Colonic mucosa (tissue), 4 donors: Measurements from ENCODE around the gene ARSH. TPM values are rescaled to one million over a fixed set of nuclear protein-coding genes. Genes with fewer than 3 reads are reported as not detected.
"Not testable (repeated sequence)": the region's sequence is repeated elsewhere in the genome, so short reads cannot be mapped to it uniquely, and the experiment has no call there.

Experiments
- DNase-seq: peaks from one replicate; pipeline ENCODE4 v3.0.0-alpha.2; 2020
- H3K27ac ChIP-seq: fragments of 200-600 bp; one replicate; pipeline ENCODE4 v1.8.0; 2021
- H3K27me3 ChIP-seq: fragments of 200-600 bp; one replicate; pipeline ENCODE4 v1.8.0; 2021
- H3K36me3 ChIP-seq: fragments of 200-600 bp; one replicate; pipeline ENCODE4 v1.8.0; 2021
- H3K4me1 ChIP-seq: fragments of 200-600 bp; one replicate; pipeline ENCODE4 v1.8.0; 2021; ENCODE audit warnings: mild to moderate bottlenecking
- H3K4me3 ChIP-seq: fragments of 200-600 bp; one replicate; pipeline ENCODE4 v1.8.0; 2021
- H3K9ac ChIP-seq, 2 donors: one replicate each; pipeline ENCODE4 v1.7.0; 2013; ENCODE audit warnings: control low read depth in 2 of 2, low read depth in 2 of 2, low read length in 2 of 2
- H3K9me3 ChIP-seq: fragments of 200-600 bp; one replicate; pipeline ENCODE4 v1.8.0; 2021
- intact Hi-C: fragments of 100-400 bp; cut with DNase I; formaldehyde crosslinking; loops from one replicate; pipeline ENCODE4 v1.14.1; 2022
- total RNA-seq, 2 donors: library from RNA; stranded (reverse); fragmentation: NEBNext Ultra II Directional in 1 of 2; extraction: Animal tissue kit (Norgen Biotek cat#: 25700) in 1 of 2; gene quantifications; one replicate each; pipeline ENCODE4 v1.2.1, GENCODE V29; 2021
- TF ChIP-seq, protein P1 (sequence below): fragments of 200-600 bp; IDR thresholded peaks from one replicate; pipeline ENCODE4 v1.8.0; 2022; ENCODE audit warnings: antibody characterized with exemption, mild to moderate bottlenecking
- donor health status: healthy.
- donor health status: DM: no; HTN: no; CAD: no.
- donor health status: DM: no; HTN: no; CAD: no.

The ARSH gene
- total RNA-seq, 2 donors from 2014 or later = not detected

- H3K4me3 ChIP-seq = no peak overlapping the region
- no peak for DNase-seq
- intact Hi-C loops = no loop called here
- H3K4me1 ChIP-seq = no peaks in the 10 kb centered on the region
- no peaks in the 10 kb centered on the region for H3K27me3 ChIP-seq
- H3K27ac ChIP-seq = no peak overlapping the region
- no peaks in the 10 kb centered on the region for H3K36me3 ChIP-seq
- no peak overlapping the region for H3K9ac ChIP-seq
- H3K9me3 ChIP-seq = no peaks in the 10 kb centered on the region
- TF ChIP-seq, protein P1, sequence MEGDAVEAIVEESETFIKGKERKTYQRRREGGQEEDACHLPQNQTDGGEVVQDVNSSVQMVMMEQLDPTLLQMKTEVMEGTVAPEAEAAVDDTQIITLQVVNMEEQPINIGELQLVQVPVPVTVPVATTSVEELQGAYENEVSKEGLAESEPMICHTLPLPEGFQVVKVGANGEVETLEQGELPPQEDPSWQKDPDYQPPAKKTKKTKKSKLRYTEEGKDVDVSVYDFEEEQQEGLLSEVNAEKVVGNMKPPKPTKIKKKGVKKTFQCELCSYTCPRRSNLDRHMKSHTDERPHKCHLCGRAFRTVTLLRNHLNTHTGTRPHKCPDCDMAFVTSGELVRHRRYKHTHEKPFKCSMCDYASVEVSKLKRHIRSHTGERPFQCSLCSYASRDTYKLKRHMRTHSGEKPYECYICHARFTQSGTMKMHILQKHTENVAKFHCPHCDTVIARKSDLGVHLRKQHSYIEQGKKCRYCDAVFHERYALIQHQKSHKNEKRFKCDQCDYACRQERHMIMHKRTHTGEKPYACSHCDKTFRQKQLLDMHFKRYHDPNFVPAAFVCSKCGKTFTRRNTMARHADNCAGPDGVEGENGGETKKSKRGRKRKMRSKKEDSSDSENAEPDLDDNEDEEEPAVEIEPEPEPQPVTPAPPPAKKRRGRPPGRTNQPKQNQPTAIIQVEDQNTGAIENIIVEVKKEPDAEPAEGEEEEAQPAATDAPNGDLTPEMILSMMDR = no peak
Measured at GRCh38 chrX:3044196-3044595, 37.9 kb downstream of the ARSH start.

- H3K27ac ChIP-seq = no peak overlapping the region
- H3K36me3 ChIP-seq = no peaks in the 10 kb centered on the region
- TF ChIP-seq, protein P1 = no peak
- H3K27me3 ChIP-seq = no peaks in the 10 kb centered on the region
- no peaks in the 10 kb centered on the region for H3K9me3 ChIP-seq
- H3K4me3 ChIP-seq = no peak overlapping the region
- intact Hi-C loops = no loop called here
- DNase-seq = no peak
- H3K4me1 ChIP-seq = no peaks in the 10 kb centered on the region
- no peak overlapping the region for H3K9ac ChIP-seq
Measured at GRCh38 chrX:3044671-3045070, 38.3 kb downstream of the ARSH start.

- Histone ChIP-seq H3K27ac (no peak overlapping the region), H3K4me3 (no peak overlapping the region), H3K9ac (no peak overlapping the region), H3K9me3 (no peaks in the 10 kb centered on the region), H3K36me3 (no peaks in the 10 kb centered on the region), H3K4me1 (no peaks in the 10 kb centered on the region), H3K27me3 (no peaks in the 10 kb centered on the region)
- DNase-seq = no peak
- intact Hi-C loops = no loop called here
- TF ChIP-seq, protein P1 = no peak
Measured at GRCh38 chrX:3046253-3047240, 40.2 kb downstream of the ARSH start.

GRCh38 chrX:3050523-3051175 lies 44.3 kb downstream of the ARSH start:
- intact Hi-C loops, H3K27me3 ChIP-seq, H3K27ac ChIP-seq, H3K9ac ChIP-seq, H3K4me1 ChIP-seq, H3K9me3 ChIP-seq, H3K36me3 ChIP-seq, H3K4me3 ChIP-seq: not testable (repeated sequence)
- peak; percentile 53 for DNase-seq

DNA sequence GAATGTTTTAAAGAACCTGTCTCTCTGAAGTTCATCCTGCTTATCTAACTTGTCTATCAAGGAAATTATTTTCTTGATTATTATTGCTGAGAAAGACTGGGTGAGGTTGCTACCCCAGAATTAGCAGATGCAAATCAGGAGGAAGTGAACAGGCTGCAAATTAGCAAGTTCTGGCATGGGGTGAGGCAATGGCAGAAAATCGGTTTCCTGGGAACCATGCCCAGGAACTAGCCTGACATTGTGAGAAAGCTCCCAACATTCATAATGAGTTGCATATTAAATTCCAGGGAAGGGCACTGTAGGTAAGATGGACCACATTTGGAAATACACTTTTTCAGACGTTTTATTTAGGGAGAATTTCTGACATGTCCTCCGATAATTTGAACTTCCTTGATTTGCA lies 46.5 kb downstream of the ARSH start:
- intact Hi-C loops = no loop called here
- TF ChIP-seq, protein P1 = no peak
- DNase-seq = no peak

More for the DNA sequence above, 46.5 kb downstream of the ARSH start:
- Histone ChIP-seq H3K4me3 (no peak overlapping the region), H3K4me1 (no peaks in the 10 kb centered on the region), H3K9ac (no peak overlapping the region), H3K27me3 (no peaks in the 10 kb centered on the region), H3K9me3 (no peaks in the 10 kb centered on the region), H3K36me3 (no peaks in the 10 kb centered on the region), H3K27ac (no peak overlapping the region)
